Esophagus squamous epithelium (tissue), 4 donors: ENCODE data around the gene SLC22A3.

ENCODE experiments used
- CTCF ChIP-seq, 6 experiments: fragments of 450-650 bp in 4 of 6; fragments of 200-600 bp in 2 of 6; sonication (generic) in 2 of 6; IDR thresholded peaks; one replicate each; pipeline ENCODE4 v1.5.1; 2016 to 2019; ENCODE audit warnings: antibody characterized with exemption in 6 of 6, mild to moderate bottlenecking in 4 of 6, moderate library complexity in 4 of 6
- POLR2A ChIP-seq, 4 donors: fragments of 450-650 bp; IDR thresholded peaks; one replicate each; pipeline ENCODE4 v1.6.1; 2017; ENCODE audit warnings: antibody characterized with exemption in 4 of 4, mild to moderate bottlenecking in 4 of 4, moderate library complexity in 3 of 4

- TF ChIP-seq CTCF (IDR thresholded peaks at IDR 0.05): no peak
- no peak for TF ChIP-seq POLR2A (IDR thresholded peaks at IDR 0.05)
Observed at GRCh38 chr6:160301339-160301738, 46.8 kb upstream of the SLC22A3 start.
